ENCODE measurements around the gene NUDT21. TPM values are rescaled to one million over a fixed set of nuclear protein-coding genes. Genes with fewer than 3 reads are reported as not detected.
A peak's percentile ranks its signal among the peaks of the same experiment; 100 is the strongest.

NUDT21 gene
- total RNA-seq, 2 donors from 2014 or later = 92.4 to 135 TPM

- H3K36me3 ChIP-seq = peaks cover 6% of the 10 kb centered on the region
- H3K27me3 ChIP-seq = no peaks in the 10 kb centered on the region
- no peak overlapping the region for H3K4me3 ChIP-seq
- no peaks in the 10 kb centered on the region for H3K9me3 ChIP-seq
- intact Hi-C loops (cut with DNase I) = no loop called here
- DNase-seq = no peak
- TF ChIP-seq CTCF (IDR thresholded peaks at IDR 0.05) = no peak
- no peak overlapping the region for H3K27ac ChIP-seq
- H3K9ac ChIP-seq (ENCODE audit: low read depth in 2 of 2, low read length in 2 of 2) = no peak overlapping the region
- H3K4me1 ChIP-seq = no peaks in the 10 kb centered on the region
Measured at GRCh38 chr16:56460101-56460500, 9.0 kb upstream of the NUDT21 start.

GRCh38 chr16:56457927-56458470 lies 6.9 kb upstream of the NUDT21 start:
- no peak for DNase-seq
- no peak overlapping the region for H3K9ac ChIP-seq (ENCODE audit: low read depth in 2 of 2, low read length in 2 of 2)
- peaks cover 5% of the 10 kb centered on the region for H3K36me3 ChIP-seq
- intact Hi-C loops (cut with DNase I) = no loop called here
- H3K9me3 ChIP-seq = no peaks in the 10 kb centered on the region
- H3K4me1 ChIP-seq = no peaks in the 10 kb centered on the region
- no peak overlapping the region for H3K4me3 ChIP-seq
- H3K27me3 ChIP-seq = no peaks in the 10 kb centered on the region
- H3K27ac ChIP-seq = no peak overlapping the region
- no peak for TF ChIP-seq CTCF (IDR thresholded peaks at IDR 0.05)

GRCh38 chr16:56451753-56452689 lies 889 bp upstream of the NUDT21 start:
- TF ChIP-seq CTCF (IDR thresholded peaks at IDR 0.05) = no peak
- intact Hi-C loops (cut with DNase I) = no loop called here

GRCh38 chr16:56450275-56450985 lies 702 bp downstream of the NUDT21 start:
- intact Hi-C loops (cut with DNase I) = no loop called here
- no peak for DNase-seq

More at GRCh38 chr16:56451753-56452689, 889 bp upstream of the NUDT21 start:
- H3K4me3 ChIP-seq = peak overlapping the region; percentile 76
- H3K27me3 ChIP-seq = no peaks in the 10 kb centered on the region
- peak overlapping the region; percentile 87 for H3K27ac ChIP-seq
- H3K4me1 ChIP-seq = peaks cover 7% of the 10 kb centered on the region
- peak; percentile 34 for DNase-seq
- no peaks in the 10 kb centered on the region for H3K9me3 ChIP-seq
- H3K9ac ChIP-seq (ENCODE audit: low read depth in 2 of 2, low read length in 2 of 2) = peak overlapping the region; percentile 83 to 87
- no peaks in the 10 kb centered on the region for H3K36me3 ChIP-seq

More at GRCh38 chr16:56450275-56450985, 702 bp downstream of the NUDT21 start:
- peak overlapping the region; percentile 87 for H3K27ac ChIP-seq
- H3K4me3 ChIP-seq = peak overlapping the region; percentile 76
- no peaks in the 10 kb centered on the region for H3K36me3 ChIP-seq
- no peaks in the 10 kb centered on the region for H3K9me3 ChIP-seq
- no peak for TF ChIP-seq CTCF (IDR thresholded peaks at IDR 0.05)
- H3K9ac ChIP-seq (ENCODE audit: low read depth in 2 of 2, low read length in 2 of 2) = peak overlapping the region; percentile 86 to 87
- H3K4me1 ChIP-seq = peaks cover 7% of the 10 kb centered on the region
- H3K27me3 ChIP-seq = no peaks in the 10 kb centered on the region

Measured in colonic mucosa (tissue), 4 donors.